ENCODE measurements around the gene ISM1.
"Not testable (repeated sequence)": the region's sequence is repeated elsewhere in the genome, so short reads cannot be mapped to it uniquely, and the experiment has no call there.

Gene ISM1

GRCh38 chr20:13221673-13222318 lies 722 bp downstream of the ISM1 start:
- no peak for DNase-seq

GRCh38 chr20:13222319-13222716 lies 1.2 kb downstream of the ISM1 start:
- DNase-seq = no peak

- DNase-seq = no peak
Observed at GRCh38 chr20:13223736-13224520, 2.9 kb downstream of the ISM1 start.

GRCh38 chr20:13226367-13226766 lies 5.3 kb downstream of the ISM1 start:
- no peak for DNase-seq

- DNase-seq = no peak
Observed at GRCh38 chr20:13228771-13229170, 7.7 kb downstream of the ISM1 start.

GRCh38 chr20:13229538-13229937 lies 8.5 kb downstream of the ISM1 start:
- no peak for DNase-seq

- DNase-seq = no peak
Observed at GRCh38 chr20:13231031-13231752, 10.1 kb downstream of the ISM1 start.

GRCh38 chr20:13232999-13233398 lies 11.9 kb downstream of the ISM1 start:
- no peak for DNase-seq

- no peak for DNase-seq
Observed at GRCh38 chr20:13234961-13235360, 13.9 kb downstream of the ISM1 start.

- DNase-seq = not testable (repeated sequence)
Observed at GRCh38 chr20:13236360-13236759, 15.3 kb downstream of the ISM1 start.

GRCh38 chr20:13236990-13237720 lies 16.1 kb downstream of the ISM1 start:
- no peak for DNase-seq

- DNase-seq = no peak
Observed at GRCh38 chr20:13238001-13238653, 17.1 kb downstream of the ISM1 start.

- no peak for DNase-seq
Observed at GRCh38 chr20:13243826-13244376, 22.8 kb downstream of the ISM1 start.

GRCh38 chr20:13245250-13245723 lies 24.2 kb downstream of the ISM1 start:
- no peak for DNase-seq

GRCh38 chr20:13249118-13249797 lies 28.2 kb downstream of the ISM1 start:
- no peak for DNase-seq

GRCh38 chr20:13249798-13250170 lies 28.7 kb downstream of the ISM1 start:
- DNase-seq = no peak

- DNase-seq = no peak
Observed at GRCh38 chr20:13250251-13250650, 29.2 kb downstream of the ISM1 start.

GRCh38 chr20:13251106-13251903 lies 30.2 kb downstream of the ISM1 start:
- no peak for DNase-seq

- DNase-seq = no peak
Observed at GRCh38 chr20:13251904-13252297, 30.8 kb downstream of the ISM1 start.

- no peak for DNase-seq
Observed at GRCh38 chr20:13255356-13255755, 34.3 kb downstream of the ISM1 start.

- DNase-seq = no peak
Observed at GRCh38 chr20:13256606-13257005, 35.5 kb downstream of the ISM1 start.
